GM20000 (cell line): ENCODE data around the gene CR1.
"Not testable (repeated sequence)": the region's sequence is repeated elsewhere in the genome, so short reads cannot be mapped to it uniquely, and the experiment has no call there.

ENCODE experiments used
- DNase-seq: peaks from one replicate; pipeline ENCODE4 v3.0.0; 2012; ENCODE audit warnings: low spot score
- CTCF ChIP-seq: IDR thresholded peaks from 2 replicates; pipeline ENCODE4 v1.5.1; 2012; ENCODE audit warnings: mild to moderate bottlenecking, control low read depth; ENCODE audit errors: extremely low read depth, missing control alignments

The CR1 gene

GRCh38 chr1:207633226-207633625 lies 137.3 kb downstream of the CR1 start:
- no peak for TF ChIP-seq CTCF
- DNase-seq = no peak

- not testable (repeated sequence) for DNase-seq
Observed at GRCh38 chr1:207633699-207634289, 137.8 kb downstream of the CR1 start.

DNA sequence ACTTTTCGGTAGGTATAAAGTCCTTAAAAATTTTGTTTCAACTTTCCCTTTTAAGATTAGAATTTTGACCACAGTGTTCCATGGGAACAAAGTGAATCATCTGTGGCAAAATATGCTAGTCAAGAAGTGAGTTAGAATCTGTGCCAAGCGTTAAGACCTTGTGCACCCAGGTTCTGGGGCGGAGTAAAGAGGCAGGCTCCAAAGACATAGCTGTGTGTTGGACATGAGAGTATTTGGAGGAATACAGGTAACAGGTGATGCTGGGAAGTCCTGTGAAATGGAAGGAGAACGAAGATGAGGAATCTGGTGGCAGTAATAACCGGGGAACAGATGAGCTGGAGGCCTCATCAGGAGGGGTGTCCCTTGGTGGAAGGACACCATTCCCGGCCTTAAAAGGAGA lies 138.3 kb downstream of the CR1 start:
- not testable (repeated sequence) for DNase-seq

DNA sequence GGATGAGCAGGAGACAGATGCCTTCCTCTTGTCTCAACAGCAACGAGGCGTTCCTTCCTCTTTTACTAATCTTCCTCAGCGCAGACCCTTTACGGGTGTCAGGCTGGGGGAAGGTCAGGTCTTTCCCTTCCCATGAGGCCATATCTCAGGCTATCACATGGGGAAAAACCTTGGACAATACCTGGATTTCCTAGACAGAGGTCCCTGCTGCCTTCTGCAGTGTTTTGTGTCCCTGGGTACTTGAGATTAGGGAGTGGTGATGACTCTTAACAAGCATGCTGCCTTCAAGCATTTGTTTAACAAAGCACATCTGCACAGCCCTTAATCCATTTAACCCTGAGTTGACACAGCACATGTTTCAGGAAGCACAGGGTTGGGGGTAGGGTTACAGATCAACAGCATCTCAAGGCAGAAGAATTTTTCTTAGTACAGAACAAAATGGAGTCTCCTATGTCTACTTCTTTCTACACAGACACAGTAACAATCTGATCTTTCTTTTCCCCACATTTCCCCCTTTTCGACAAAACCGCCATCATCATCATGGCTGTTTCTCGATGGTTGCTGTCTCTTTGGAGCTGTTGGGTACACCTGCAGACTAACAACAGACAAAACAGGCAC lies 139.7 kb downstream of the CR1 start:
- DNase-seq = not testable (repeated sequence)

GRCh38 chr1:207638487-207639145 lies 142.7 kb downstream of the CR1 start:
- DNase-seq = not testable (repeated sequence)

DNA sequence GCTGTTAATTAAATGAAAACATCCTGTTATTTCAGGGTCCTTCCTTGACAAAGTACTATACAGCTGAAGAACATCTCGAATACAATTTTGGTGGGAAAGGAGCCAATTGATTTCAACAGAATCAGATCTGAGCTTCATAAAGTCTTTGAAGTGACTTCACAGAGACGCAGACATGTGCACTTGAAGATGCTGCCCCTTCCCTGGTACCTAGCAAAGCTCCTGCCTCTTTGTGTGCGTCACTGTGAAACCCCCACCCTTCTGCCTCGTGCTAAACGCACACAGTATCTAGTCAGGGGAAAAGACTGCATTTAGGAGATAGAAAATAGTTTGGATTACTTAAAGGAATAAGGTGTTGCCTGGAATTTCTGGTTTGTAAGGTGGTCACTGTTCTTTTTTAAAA lies 143.4 kb downstream of the CR1 start:
- DNase-seq = not testable (repeated sequence)

DNA sequence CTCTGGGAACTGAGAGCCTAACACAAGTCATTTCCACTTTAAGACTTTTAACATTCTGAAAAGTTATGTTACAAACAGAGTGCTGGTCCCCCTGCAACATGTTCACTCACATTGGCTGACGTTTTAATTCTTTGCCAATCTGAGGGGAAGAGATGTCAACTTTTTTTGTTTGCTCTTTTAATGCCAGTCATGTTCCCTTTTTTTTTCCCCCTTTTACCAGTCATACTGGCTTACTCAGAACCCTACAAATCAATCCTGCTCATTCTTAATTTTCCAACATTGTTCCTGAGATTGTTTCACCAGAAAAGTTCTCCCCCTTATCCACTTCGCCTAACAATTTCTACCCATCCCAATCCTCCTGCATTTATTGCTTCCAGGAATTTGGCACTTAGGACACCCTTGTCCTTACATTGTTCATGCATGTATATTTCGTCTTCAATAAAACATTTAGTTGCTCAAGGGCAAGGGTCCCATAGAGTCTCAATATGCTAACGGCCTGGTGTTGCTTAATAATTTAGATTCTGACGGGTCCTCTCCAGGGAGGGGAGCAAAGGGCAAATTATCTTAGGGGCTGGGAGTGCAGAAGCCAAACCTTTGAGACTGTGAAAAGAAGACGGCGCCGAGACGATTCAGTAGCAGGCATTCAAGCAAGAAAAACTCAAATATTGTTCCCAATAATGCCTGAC lies 148.4 kb downstream of the CR1 start:
- DNase-seq = no peak
- no peak for TF ChIP-seq CTCF

GRCh38 chr1:207644852-207645634 lies 149.1 kb downstream of the CR1 start, which contains the start of gene CR1L:
Gene CR1L, plus strand, starts transcription at chr1:207645133. Its CDS starts 101 bp downstream, at chr1:207645234.
- no peak for TF ChIP-seq CTCF
- DNase-seq = peak; percentile 83

- TF ChIP-seq CTCF = no peak
- DNase-seq = no peak
Observed at GRCh38 chr1:207645635-207646081, 149.7 kb downstream of the CR1 start.
